Activated CD4-positive, alpha-beta memory T cell treated with anti-CD3 and anti-CD28 coated beads for 36 hours (primary cell): Measurements from ENCODE around the gene INSIG2. TPM values are rescaled to one million over a fixed set of nuclear protein-coding genes. Genes with fewer than 3 reads are reported as not detected.

ENCODE experiments used
- CTCF ChIA-PET: fragments of 350-600 bp; sonication (Branson Sonifier 250); formaldehyde crosslinking; loops from one replicate; lab custom pipeline; 2021; ENCODE audit warnings: antibody characterized with exemption, inconsistent platforms; lab: Charles Lee
- POLR2A ChIA-PET: fragments of 350-600 bp; sonication (Branson Sonifier 250); formaldehyde crosslinking; loops from one replicate; lab custom pipeline; 2021; ENCODE audit warnings: antibody characterized with exemption; lab: Charles Lee
- DNase-seq: peaks from one replicate; pipeline ENCODE4 v3.0.0-alpha.2; 2020
- H3K27ac Mint-ChIP-seq: one replicate; pipeline ENCODE4 v1.8.0; 2021; ENCODE audit warnings: mixed read lengths
- H3K27me3 Mint-ChIP-seq: one replicate; pipeline ENCODE4 v1.8.0; 2021; ENCODE audit warnings: mixed read lengths
- H3K36me3 Mint-ChIP-seq: one replicate; pipeline ENCODE4 v1.8.0; 2021; ENCODE audit warnings: mixed read lengths
- H3K4me1 Mint-ChIP-seq: one replicate; pipeline ENCODE4 v1.8.0; 2021; ENCODE audit warnings: low read depth, mixed read lengths
- H3K4me3 Mint-ChIP-seq: one replicate; pipeline ENCODE4 v1.8.0; 2021; ENCODE audit warnings: mild to moderate bottlenecking, mixed read lengths
- H3K9me3 Mint-ChIP-seq: one replicate; pipeline ENCODE4 v1.8.0; 2021; ENCODE audit warnings: mixed read lengths
- intact Hi-C: fragments of 100-400 bp; cut with micrococcal nuclease; formaldehyde crosslinking; loops from one replicate; pipeline ENCODE4 v1.15.1; 2023
- total RNA-seq, 2 experiments: library from RNA; stranded (reverse); gene quantifications; one replicate each; pipeline ENCODE4 v1.2.3, GENCODE V29; 2021

INSIG2 gene
- total RNA-seq, 2 experiments from 2014 or later: 35.0 to 40.2 TPM

DNA sequence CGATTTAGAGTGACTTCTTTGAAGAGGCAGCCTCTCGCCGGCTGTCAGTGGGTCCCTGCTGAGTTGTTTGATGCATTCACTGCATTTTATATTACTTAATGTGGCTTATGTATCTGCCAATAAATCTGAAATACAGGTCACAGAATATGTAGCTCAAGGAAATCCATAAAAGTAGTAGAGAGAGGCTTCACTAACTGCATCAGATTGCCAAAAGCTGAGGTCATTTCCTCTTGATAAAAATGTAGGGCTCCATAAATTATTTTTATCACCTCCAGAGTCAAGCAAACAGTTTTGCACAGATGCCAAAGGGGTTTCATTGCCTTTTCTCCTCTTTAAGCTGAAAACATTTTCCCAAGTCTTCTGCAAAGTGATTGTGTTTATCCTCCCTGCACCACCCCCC is 37.9 kb upstream of the INSIG2 start:
- peaks cover 2% of the 10 kb centered on the region for H3K4me1 Mint-ChIP-seq
- ChIA-PET POLR2A (no interaction called here), CTCF (interaction anchor here (2.1 kb wide), 1 partner anchor 18 kb away, joined by 11 read pairs; no protein-coding TSS in a partner anchor)

DNA sequence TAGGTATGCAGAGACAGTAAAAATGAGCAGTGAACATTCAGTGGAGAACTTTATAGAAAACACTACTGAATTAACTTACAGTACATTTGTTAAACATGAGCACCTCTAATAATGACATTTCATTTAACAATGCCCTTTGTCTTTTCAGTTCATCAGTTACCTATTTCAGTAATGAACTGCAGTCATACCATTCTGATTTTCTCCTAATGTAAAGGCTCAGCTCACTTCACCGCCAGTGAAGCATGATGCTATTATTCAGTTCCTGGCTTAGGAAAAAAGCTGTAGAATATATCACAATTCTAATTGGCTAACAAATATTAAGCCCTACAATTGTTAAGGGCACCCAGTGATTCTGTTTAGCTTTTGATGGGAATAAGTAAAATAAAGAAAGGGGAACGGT is 37.3 kb upstream of the INSIG2 start:
- ChIA-PET CTCF (interaction anchor here (1.2 to 2.1 kb wide), 2 partner anchors 19 to 48 kb away, joined by 3 to 11 read pairs; no protein-coding TSS in a partner anchor), POLR2A (no interaction called here)
- no peak overlapping the region for H3K4me3 Mint-ChIP-seq
- H3K27ac Mint-ChIP-seq: no peak overlapping the region
- peaks cover 36% of the 10 kb centered on the region for H3K27me3 Mint-ChIP-seq
- DNase-seq: no peak
- H3K4me1 Mint-ChIP-seq: peaks cover 2% of the 10 kb centered on the region
- no peaks in the 10 kb centered on the region for H3K36me3 Mint-ChIP-seq
- intact Hi-C loops: no loop called here
- H3K9me3 Mint-ChIP-seq: no peaks in the 10 kb centered on the region

More for the DNA sequence above, 37.9 kb upstream of the INSIG2 start:
- Mint-ChIP-seq H3K27me3 (peaks cover 31% of the 10 kb centered on the region), H3K27ac (no peak overlapping the region), H3K36me3 (no peaks in the 10 kb centered on the region), H3K9me3 (no peaks in the 10 kb centered on the region), H3K4me3 (no peak overlapping the region)
- no peak for DNase-seq
- intact Hi-C loops: no loop called here

DNA sequence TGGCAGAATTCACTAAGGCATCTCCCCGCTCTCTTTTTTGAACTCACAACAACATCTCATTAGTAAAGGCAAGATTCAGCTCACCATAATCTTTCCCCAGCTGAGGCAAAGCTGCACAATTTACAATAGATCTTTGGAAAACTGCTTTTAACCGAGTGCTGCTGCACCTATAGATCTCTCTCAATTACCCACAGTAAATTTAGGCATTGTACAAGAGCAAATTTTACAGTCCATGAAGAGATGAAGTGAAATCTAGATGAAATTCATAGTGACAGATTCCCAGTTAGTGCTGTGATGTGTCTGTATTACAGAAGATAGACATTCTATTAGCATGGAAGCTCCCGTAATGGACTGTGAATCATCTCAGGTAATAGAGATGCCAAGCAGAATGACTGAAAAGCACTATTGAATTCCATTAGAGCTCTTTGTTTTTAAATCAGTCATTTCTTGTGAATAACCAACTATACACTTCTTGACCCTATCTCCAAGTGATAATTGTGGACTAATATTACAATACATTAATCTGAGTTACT is 36.4 kb upstream of the INSIG2 start:
- intact Hi-C loops: no loop called here
- Mint-ChIP-seq H3K27ac (no peak overlapping the region), H3K4me1 (peaks cover 2% of the 10 kb centered on the region), H3K27me3 (peaks cover 37% of the 10 kb centered on the region), H3K9me3 (no peaks in the 10 kb centered on the region), H3K4me3 (no peak overlapping the region), H3K36me3 (no peaks in the 10 kb centered on the region)
- ChIA-PET CTCF (interaction anchor here (0.7 to 2.1 kb wide), 7 partner anchors 9 to 804 kb away, joined by 3 to 11 read pairs (median 4); no protein-coding TSS in a partner anchor), POLR2A (no interaction called here)
- no peak for DNase-seq

DNA sequence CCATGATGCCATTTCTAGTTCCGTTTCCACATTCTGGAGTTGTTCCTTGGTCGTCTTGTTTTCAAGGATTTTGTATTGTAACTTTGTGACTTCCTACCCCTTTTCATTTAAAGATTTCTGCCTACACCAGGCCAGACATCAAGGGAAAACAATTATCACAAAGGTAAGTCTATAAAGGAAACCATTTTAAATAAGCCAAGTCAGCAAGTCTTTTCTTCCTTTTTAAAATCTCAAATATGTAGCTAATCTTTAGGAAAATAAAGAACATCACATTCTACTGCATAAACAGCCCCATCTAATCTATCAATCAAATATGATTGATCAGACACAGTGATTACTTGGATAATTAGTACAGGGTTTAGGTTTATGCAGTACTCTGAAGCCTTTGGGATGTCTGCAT is 35.8 kb upstream of the INSIG2 start:
- intact Hi-C loops: no loop called here
- Mint-ChIP-seq H3K9me3 (no peaks in the 10 kb centered on the region), H3K36me3 (no peaks in the 10 kb centered on the region), H3K4me3 (no peak overlapping the region), H3K27me3 (peaks cover 36% of the 10 kb centered on the region), H3K27ac (no peak overlapping the region), H3K4me1 (peaks cover under 1% of the 10 kb centered on the region)
- CTCF ChIA-PET: interaction anchor here (0.7 to 1.6 kb wide), 5 partner anchors 8 to 803 kb away, joined by 3 to 4 read pairs (median 4); no protein-coding TSS in a partner anchor
- POLR2A ChIA-PET: no interaction called here
- DNase-seq: no peak

DNA sequence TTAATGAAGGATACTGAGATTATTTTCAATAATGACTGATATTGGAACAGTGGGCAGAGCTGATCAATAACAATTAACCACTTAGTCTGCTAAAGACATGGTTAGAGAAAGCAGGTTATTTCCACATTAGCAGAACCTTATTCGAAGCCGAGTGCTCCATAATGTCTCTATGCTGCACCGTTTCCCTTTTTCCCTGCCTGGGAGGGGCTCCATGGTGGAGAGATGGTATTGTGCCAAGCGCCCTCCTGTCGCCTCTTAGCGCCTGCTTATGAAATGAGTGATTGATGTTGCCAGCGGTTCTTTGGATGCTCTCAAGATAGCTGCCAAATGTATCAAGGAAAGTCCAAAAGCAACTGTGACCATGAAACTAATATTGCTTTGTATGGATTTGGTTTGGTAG is 34.6 kb upstream of the INSIG2 start:
- Mint-ChIP-seq H3K4me1 (no peaks in the 10 kb centered on the region), H3K27me3 (peaks cover 32% of the 10 kb centered on the region), H3K36me3 (no peaks in the 10 kb centered on the region), H3K27ac (no peak overlapping the region), H3K4me3 (no peak overlapping the region), H3K9me3 (no peaks in the 10 kb centered on the region)
- no peak for DNase-seq
- ChIA-PET CTCF (interaction anchor here (1.6 to 1.7 kb wide), 2 partner anchors 9 to 21 kb away, joined by 4 to 7 read pairs; no protein-coding TSS in a partner anchor), POLR2A (no interaction called here)
- intact Hi-C loops: no loop called here

DNA sequence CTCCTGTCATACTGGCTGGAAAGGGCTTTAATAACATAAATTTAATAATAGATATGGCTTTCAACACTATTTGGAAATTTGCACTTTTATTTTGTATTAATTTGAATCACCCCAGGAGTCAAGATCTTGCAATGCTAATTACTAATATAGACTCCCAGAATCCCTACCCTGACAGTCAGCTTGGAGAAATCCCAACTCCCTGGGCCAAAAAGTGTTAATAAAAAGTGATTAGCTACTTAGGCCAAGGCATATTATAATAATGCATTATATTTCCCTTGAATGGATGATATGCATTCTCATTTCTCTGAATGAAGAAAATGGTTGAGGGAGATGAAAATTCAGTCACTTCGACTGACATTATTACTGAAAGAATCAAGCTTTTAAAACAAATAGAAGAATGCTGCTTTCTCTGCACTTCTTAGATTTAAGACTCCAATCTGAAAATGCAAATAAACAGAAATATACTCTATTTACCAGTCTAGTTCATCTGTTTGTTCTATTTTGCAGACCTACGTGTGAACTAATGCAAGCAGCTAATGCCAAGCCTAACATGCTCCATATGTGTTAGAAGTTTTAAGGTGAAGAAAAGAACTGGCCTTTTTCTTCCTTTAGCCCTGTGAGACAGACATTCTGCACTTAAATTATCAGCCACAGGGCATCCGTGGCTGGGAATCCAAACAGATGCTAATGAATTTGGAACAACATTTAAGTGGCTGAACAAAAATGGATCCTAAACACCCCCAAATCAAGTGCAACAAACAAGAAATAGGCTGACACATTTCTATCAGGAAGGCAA is 33.9 kb upstream of the INSIG2 start:
- intact Hi-C loops: no loop called here
- Mint-ChIP-seq H3K4me3 (no peak overlapping the region), H3K27ac (no peak overlapping the region), H3K27me3 (peaks cover 31% of the 10 kb centered on the region), H3K9me3 (no peaks in the 10 kb centered on the region), H3K36me3 (no peaks in the 10 kb centered on the region), H3K4me1 (no peaks in the 10 kb centered on the region)
- ChIA-PET POLR2A (no interaction called here), CTCF (interaction anchor here (1.5 to 1.7 kb wide), 2 partner anchors 8 to 22 kb away, joined by 4 to 7 read pairs; no protein-coding TSS in a partner anchor)
- no peak for DNase-seq

DNA sequence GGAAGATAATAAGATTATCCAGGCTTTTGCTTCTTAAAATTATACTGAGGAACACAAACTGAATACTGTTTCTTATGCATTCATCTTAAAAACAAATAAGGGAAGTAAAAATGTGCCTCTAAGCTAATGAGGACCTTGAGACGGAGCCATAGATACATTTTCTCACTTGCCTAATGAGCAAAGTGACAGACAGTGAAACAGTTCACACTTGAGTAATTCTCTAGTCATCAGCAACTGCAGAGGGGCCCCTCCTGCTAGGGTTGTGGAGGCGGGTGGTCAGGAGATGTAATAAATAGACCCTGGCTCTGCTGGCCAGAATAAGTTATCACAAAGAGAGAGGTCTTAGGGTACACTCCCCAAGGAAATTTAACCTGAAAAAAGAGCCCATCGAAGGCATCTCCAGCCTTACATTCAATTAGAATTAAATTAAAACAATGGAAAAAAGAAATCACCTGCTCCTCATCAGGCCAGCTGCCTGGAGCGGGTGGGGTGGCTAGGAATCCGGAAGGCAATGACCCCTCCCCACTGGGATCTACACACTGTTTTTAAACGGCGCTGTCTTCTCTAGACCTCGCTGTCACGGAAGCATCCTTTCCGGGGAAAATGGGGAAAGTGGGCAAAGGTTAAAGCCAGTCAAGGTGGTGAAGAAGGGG is 32.6 kb upstream of the INSIG2 start:
- no peaks in the 10 kb centered on the region for H3K36me3 Mint-ChIP-seq
- ChIA-PET POLR2A (no interaction called here), CTCF (interaction anchor here (1.5 kb wide), 1 partner anchor 9 kb away, joined by 4 read pairs; no protein-coding TSS in a partner anchor)
- no peak overlapping the region for H3K27ac Mint-ChIP-seq
- H3K9me3 Mint-ChIP-seq: no peaks in the 10 kb centered on the region
- intact Hi-C loops: no loop called here
- H3K4me1 Mint-ChIP-seq: peaks cover 10% of the 10 kb centered on the region
- no peak for DNase-seq
- no peak overlapping the region for H3K4me3 Mint-ChIP-seq
- H3K27me3 Mint-ChIP-seq: peaks cover 27% of the 10 kb centered on the region

DNA sequence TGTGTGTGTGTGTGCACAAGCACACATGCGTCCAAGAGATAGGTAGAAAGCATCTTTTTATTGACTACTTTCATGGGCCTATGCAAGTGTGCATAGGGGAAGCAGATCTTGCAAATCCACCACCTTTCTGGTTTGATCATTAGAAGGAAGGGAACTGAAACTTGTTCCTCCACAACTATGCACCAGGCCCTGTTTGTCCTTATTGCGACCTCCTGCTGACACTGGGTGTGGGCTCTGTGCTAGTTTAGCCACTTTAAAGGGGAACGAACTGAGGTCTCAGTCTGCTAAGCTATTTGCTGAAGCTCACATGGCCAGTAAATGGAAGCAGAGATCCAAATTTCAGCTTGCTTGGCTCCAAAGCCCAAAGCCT is 32.1 kb upstream of the INSIG2 start:
- H3K27ac Mint-ChIP-seq: no peak overlapping the region
- intact Hi-C loops: no loop called here
- POLR2A ChIA-PET: no interaction called here

DNA sequence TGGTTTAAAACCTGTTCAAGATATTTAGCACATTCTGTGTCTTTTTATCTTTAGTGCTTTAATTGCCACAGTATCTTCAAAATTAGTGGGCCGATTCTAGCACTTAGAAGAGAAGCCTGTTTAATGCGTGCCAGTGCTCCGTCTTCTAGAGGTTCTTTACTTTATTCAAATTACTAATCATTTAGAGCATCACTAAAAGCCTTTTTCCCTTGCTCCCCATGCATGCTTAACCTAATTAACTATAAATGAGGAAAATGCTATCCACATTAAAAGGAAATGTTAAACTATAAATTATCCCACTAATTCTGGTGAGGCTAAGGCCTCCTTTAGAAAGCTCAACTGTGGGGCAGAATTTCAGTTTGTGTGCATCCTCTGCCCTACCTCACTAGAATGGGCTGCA is 31.5 kb upstream of the INSIG2 start:
- Mint-ChIP-seq H3K36me3 (no peaks in the 10 kb centered on the region), H3K4me3 (no peak overlapping the region), H3K9me3 (no peaks in the 10 kb centered on the region), H3K4me1 (peaks cover 12% of the 10 kb centered on the region), H3K27ac (no peak overlapping the region), H3K27me3 (peaks cover 26% of the 10 kb centered on the region)
- DNase-seq: no peak
- intact Hi-C loops: no loop called here
- ChIA-PET POLR2A (no interaction called here), CTCF (no interaction called here)

More for the DNA sequence above, 32.1 kb upstream of the INSIG2 start:
- no peaks in the 10 kb centered on the region for H3K36me3 Mint-ChIP-seq
- H3K27me3 Mint-ChIP-seq: peaks cover 26% of the 10 kb centered on the region
- DNase-seq: no peak
- CTCF ChIA-PET: no interaction called here
- peaks cover 10% of the 10 kb centered on the region for H3K4me1 Mint-ChIP-seq
- no peaks in the 10 kb centered on the region for H3K9me3 Mint-ChIP-seq
- H3K4me3 Mint-ChIP-seq: no peak overlapping the region

DNA sequence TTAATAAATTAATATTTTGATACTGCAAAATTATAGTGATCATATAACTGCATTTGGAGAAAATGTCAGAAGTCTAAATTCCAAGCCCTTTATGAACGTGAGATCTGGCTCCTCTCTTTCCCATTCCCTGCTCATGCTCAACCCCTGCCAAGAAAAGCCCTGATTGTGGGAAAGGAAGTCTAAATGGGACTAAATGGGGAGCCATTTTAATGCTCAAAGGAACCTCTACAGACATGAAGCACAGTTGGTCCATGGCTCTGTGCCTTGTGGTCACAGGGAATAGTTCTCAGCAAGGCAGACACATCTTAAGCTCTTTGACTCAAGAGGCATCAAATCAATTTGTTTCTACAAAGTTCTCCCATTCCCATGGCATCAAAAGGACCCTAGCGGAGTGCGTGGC is 29.3 kb upstream of the INSIG2 start:
- Mint-ChIP-seq H3K9me3 (no peaks in the 10 kb centered on the region), H3K27me3 (peaks cover 30% of the 10 kb centered on the region), H3K4me3 (no peak overlapping the region), H3K27ac (no peak overlapping the region), H3K4me1 (peaks cover 12% of the 10 kb centered on the region), H3K36me3 (no peaks in the 10 kb centered on the region)
- ChIA-PET CTCF (interaction anchor here (1.3 to 1.4 kb wide), 2 partner anchors 12 to 26 kb away, joined by 8 to 10 read pairs; no protein-coding TSS in a partner anchor), POLR2A (no interaction called here)
- intact Hi-C loops: no loop called here
- no peak for DNase-seq

DNA sequence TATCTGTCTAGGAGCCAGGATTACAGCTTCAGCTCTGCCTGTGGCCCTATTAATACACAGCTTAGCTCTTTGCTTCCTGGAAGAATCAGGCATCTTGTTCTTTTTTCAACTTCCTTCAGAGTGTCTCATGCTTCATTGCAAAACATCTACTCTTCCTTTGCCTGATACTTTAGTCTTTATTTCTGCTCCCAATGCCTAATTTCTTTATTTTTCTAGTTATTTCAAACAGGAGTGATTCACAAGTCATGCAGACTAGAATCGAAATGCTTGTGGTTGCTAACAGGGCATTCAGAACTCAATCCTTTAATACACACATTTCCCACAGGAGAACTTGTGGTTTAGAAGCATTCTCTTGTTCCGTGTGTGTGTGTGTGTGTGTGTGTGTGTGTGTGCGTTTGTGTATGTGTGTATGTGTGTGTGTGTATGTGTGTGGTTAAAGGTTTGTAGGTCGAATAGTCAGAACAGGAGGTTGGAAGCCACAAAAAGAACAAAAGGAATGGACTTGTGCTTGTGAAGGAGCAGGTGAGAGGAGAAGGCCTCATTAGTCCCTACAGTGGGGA is 28.3 kb upstream of the INSIG2 start:
- CTCF ChIA-PET: interaction anchor here (1.4 to 3.3 kb wide), 4 partner anchors 13 to 57 kb away, joined by 3 to 28 read pairs (median 12); no protein-coding TSS in a partner anchor
- peaks cover 12% of the 10 kb centered on the region for H3K4me1 Mint-ChIP-seq
- no peaks in the 10 kb centered on the region for H3K9me3 Mint-ChIP-seq
- POLR2A ChIA-PET: no interaction called here
- intact Hi-C loops: loop anchor here (1.0 to 2.0 kb wide), 2 partner anchors 16 to 27 kb away; no protein-coding TSS in a partner anchor
- peaks cover 27% of the 10 kb centered on the region for H3K27me3 Mint-ChIP-seq
- no peak for DNase-seq
- H3K4me3 Mint-ChIP-seq: no peak overlapping the region
- H3K36me3 Mint-ChIP-seq: no peaks in the 10 kb centered on the region
- no peak overlapping the region for H3K27ac Mint-ChIP-seq
